ENCODE results near the gene TBXT. TPM values are rescaled to one million over a fixed set of nuclear protein-coding genes. Genes with fewer than 3 reads are reported as not detected.

TBXT gene
- total and polyA plus RNA-seq, 2 of the 13 experiments (the other 11 are each of a cell fraction or from before 2014, with no cell fraction given) = not detected

GRCh38 chr6:166157930-166158617 is 9.6 kb downstream of the TBXT start:
- intact Hi-C loops (cut with micrococcal nuclease; ENCODE audit: unreplicated experiment) = loop anchor here (1.0 kb wide), 1 partner anchor 243 kb away; no protein-coding TSS in a partner anchor
- no peak overlapping the region for H3K4me3 ChIP-seq (replicated peaks in 1 of 3; ENCODE audit: insufficient read depth in 1 of 3, low read depth in 2 of 3, low read length in 3 of 3)
- DNase-seq (ENCODE audit: low spot score) (no peak), ATAC-seq (no peak), FAIRE-seq (no peak)
- POLR2A ChIA-PET = no interaction called here
- BruUV-seq (replicated peaks) = no TSS peak
- 41% methylated on average over 28 of the region's 28 CpGs for WGBS (ENCODE audit: low lambda C conversion rate)
- in situ Hi-C loops (cut with HindIII; ENCODE audit: extremely low pct_ligation_motif_present, low pct_unique_long_range_greater_than_20kb) = no loop called here
- no peak overlapping the region for H3K27ac ChIP-seq (ENCODE audit: extremely low read length, insufficient read depth, low read length)
- no peak overlapping the region for H2AFZ ChIP-seq (ENCODE audit: low read length)
- H3K79me2 ChIP-seq (ENCODE audit: insufficient read depth, low read length) = no peaks in the 10 kb centered on the region
- no peaks in the 10 kb centered on the region for H3K9me3 ChIP-seq (ENCODE audit: low read length)
- no peaks in the 10 kb centered on the region for H3K4me1 ChIP-seq (ENCODE audit: insufficient read depth, low read length)
- TF ChIP-seq BRD4 (CRISPR knock-in tag; IDR thresholded peaks at IDR 0.05) (no peak), ZFX (CRISPR knock-in tag; IDR thresholded peaks at IDR 0.05; ENCODE audit: low read depth) (no peak), TAF1 (CRISPR knock-in tag; IDR thresholded peaks at IDR 0.05) (no peak), SOX6 (IDR thresholded peaks at IDR 0.05) (no peak), SOX6 (CRISPR knock-in tag; IDR thresholded peaks at IDR 0.05) (no peak), ZNF235 (CRISPR knock-in tag; IDR thresholded peaks at IDR 0.05; ENCODE audit: borderline replicate concordance) (no peak), PHB2 (IDR thresholded peaks at IDR 0.05; ENCODE audit: partially characterized antibody) (no peak), IRF2 (CRISPR knock-in tag; IDR thresholded peaks at IDR 0.05) (no peak), ZNF225 (CRISPR knock-in tag; IDR thresholded peaks at IDR 0.05) (no peak), ZNF883 (CRISPR knock-in tag; IDR thresholded peaks at IDR 0.05; ENCODE audit: not compliant biosample characterization) (no peak), REXO4 (CRISPR knock-in tag; IDR thresholded peaks at IDR 0.05; ENCODE audit: borderline replicate concordance) (no peak), ZNF496 (CRISPR knock-in tag; IDR thresholded peaks at IDR 0.05; ENCODE audit: insufficient replicate concordance) (no peak), RERE (CRISPR knock-in tag; IDR thresholded peaks at IDR 0.05; ENCODE audit: low read depth) (no peak), ZNF230 (CRISPR knock-in tag; IDR thresholded peaks at IDR 0.05) (no peak)
- H3K9ac ChIP-seq (ENCODE audit: insufficient read depth, low read depth, low read length) = no peak overlapping the region
- H4K20me1 ChIP-seq (ENCODE audit: insufficient read depth, low read length) = no peaks in the 10 kb centered on the region
- CTCF ChIA-PET (ENCODE audit: low intra/inter-chr PET ratio, low total read pairs) = no interaction called here
- H3K4me2 ChIP-seq (ENCODE audit: low read depth, low read length) = no peak overlapping the region
- H3K27me3 ChIP-seq (ENCODE audit: control insufficient read depth in 1 of 2, insufficient read depth in 2 of 2, low read length in 2 of 2) = peaks cover 1 to 27% of the 10 kb centered on the region in 2 experiments; a peak in 3 of 5 replicates
- H3K36me3 ChIP-seq (replicated peaks in 1 of 2; ENCODE audit: control insufficient read depth in 1 of 2, insufficient read depth in 2 of 2, low read length in 2 of 2) = no peaks in the 10 kb centered on the region
